MCF 10A (cell line): ENCODE data around the gene PPP1R1B. TPM values are rescaled to one million over a fixed set of nuclear protein-coding genes. Genes with fewer than 3 reads are reported as not detected.

Experiments used
- BruUV-seq: library from RNA; stranded (reverse); fragments of 400-500 nt; replicated peaks from 2 replicates; lab custom pipeline; 2021; lab: Mats Ljungman, UMichigan
- CTCF ChIA-PET: fragments of 300-600 bp; sonication (Branson Sonifier 250); formaldehyde crosslinking; extraction: SDS; loops from one replicate; lab custom pipeline; 2021; ENCODE audit warnings: antibody characterized with exemption, inconsistent platforms; lab: Yijun Ruan, JAX
- POLR2A ChIA-PET: fragments of 300-600, 350-650 bp; sonication (Branson Sonifier 250); formaldehyde crosslinking; extraction: SDS; loops from one replicate; lab custom pipeline; 2020; ENCODE audit warnings: antibody characterized with exemption, inconsistent platforms; lab: Yijun Ruan, JAX
- DNase-seq: peaks from one replicate; pipeline ENCODE4 v3.0.0-alpha.2; 2018; ENCODE audit not compliant: unreplicated experiment
- H3K27ac Mint-ChIP-seq: one replicate; pipeline ENCODE4 v1.8.0; 2022; ENCODE audit warnings: mild to moderate bottlenecking, low read depth, mixed read lengths; ENCODE audit not compliant: unreplicated experiment
- H3K27me3 Mint-ChIP-seq: one replicate; pipeline ENCODE4 v1.8.0; 2022; ENCODE audit warnings: mixed read lengths; ENCODE audit not compliant: insufficient read depth, unreplicated experiment
- H3K36me3 Mint-ChIP-seq: one replicate; pipeline ENCODE4 v1.8.0; 2022; ENCODE audit warnings: mild to moderate bottlenecking, moderate library complexity, mixed read lengths; ENCODE audit not compliant: insufficient read depth, unreplicated experiment
- H3K4me1 Mint-ChIP-seq: one replicate; pipeline ENCODE4 v1.8.0; 2022; ENCODE audit warnings: mixed read lengths; ENCODE audit not compliant: insufficient read depth, unreplicated experiment
- H3K4me3 Mint-ChIP-seq: one replicate; pipeline ENCODE4 v1.8.0; 2022; ENCODE audit warnings: mild to moderate bottlenecking, moderate library complexity, mixed read lengths; ENCODE audit not compliant: unreplicated experiment
- H3K9me3 Mint-ChIP-seq: one replicate; pipeline ENCODE4 v1.8.0; 2022; ENCODE audit warnings: mixed read lengths; ENCODE audit not compliant: unreplicated experiment
- CTCF ChIP-seq: fragments of 200-600 bp; IDR thresholded peaks from one replicate; pipeline ENCODE4 v1.8.0; 2022; ENCODE audit warnings: antibody characterized with exemption, mild to moderate bottlenecking; ENCODE audit not compliant: unreplicated experiment
- intact Hi-C: fragments of 100-400 bp; cut with micrococcal nuclease; formaldehyde crosslinking; loops from 2 replicates; pipeline ENCODE4 v1.14.1; 2022
- total RNA-seq: library from RNA; stranded (reverse); gene quantifications from 2 replicates; pipeline ENCODE4 v1.2.3, GENCODE V29; 2022

The PPP1R1B gene
- total RNA-seq, 1 experiment from 2014 or later, result not detected

GRCh38 chr17:39627712-39628516 lies 1.2 kb downstream of the PPP1R1B start:
- ChIA-PET CTCF (interaction anchor here (0.6 to 2.2 kb wide), 6 partner anchors 8 to 130 kb away, joined by 3 to 13 read pairs (median 3); no protein-coding TSS in a partner anchor), POLR2A (interaction anchor here (0.6 to 1.1 kb wide), 3 partner anchors 10 to 112 kb away, joined by 3 to 4 read pairs (median 3); no protein-coding TSS in a partner anchor)
- DNase-seq, result no peak
- no peak overlapping the region for H3K27ac Mint-ChIP-seq
- TF ChIP-seq CTCF, result no peak
- BruUV-seq, result no TSS peak
- intact Hi-C loops, result no loop called here
- H3K4me3 Mint-ChIP-seq, result no peak overlapping the region
- H3K27me3 Mint-ChIP-seq, result peaks cover 37% of the 10 kb centered on the region
- peaks cover 3% of the 10 kb centered on the region for H3K4me1 Mint-ChIP-seq
- no peaks in the 10 kb centered on the region for H3K9me3 Mint-ChIP-seq
- H3K36me3 Mint-ChIP-seq, result no peaks in the 10 kb centered on the region

GRCh38 chr17:39628655-39629493 lies 2.1 kb downstream of the PPP1R1B start:
- Mint-ChIP-seq H3K9me3 (no peaks in the 10 kb centered on the region), H3K4me1 (peaks cover 3% of the 10 kb centered on the region), H3K36me3 (no peaks in the 10 kb centered on the region), H3K27me3 (peaks cover 37% of the 10 kb centered on the region), H3K4me3 (no peak overlapping the region), H3K27ac (no peak overlapping the region)
- BruUV-seq, result no TSS peak
- no peak for DNase-seq
- ChIA-PET POLR2A (interaction anchor here (0.6 to 0.7 kb wide), 2 partner anchors 91 to 507 kb away, joined by 3 read pairs; no protein-coding TSS in a partner anchor), CTCF (interaction anchor here (0.6 to 2.2 kb wide), 7 partner anchors 8 to 1303 kb away, joined by 3 to 13 read pairs (median 3); no protein-coding TSS in a partner anchor)
- intact Hi-C loops, result no loop called here
- TF ChIP-seq CTCF, result no peak

- Mint-ChIP-seq H3K4me3 (no peak overlapping the region), H3K4me1 (peaks cover 3% of the 10 kb centered on the region), H3K27ac (no peak overlapping the region), H3K27me3 (peaks cover 37% of the 10 kb centered on the region), H3K36me3 (no peaks in the 10 kb centered on the region), H3K9me3 (no peaks in the 10 kb centered on the region)
- intact Hi-C loops, result no loop called here
- ChIA-PET CTCF (interaction anchor here (0.7 to 2.2 kb wide), 4 partner anchors 9 to 1303 kb away, joined by 3 to 13 read pairs (median 4); no protein-coding TSS in a partner anchor), POLR2A (interaction anchor here (0.7 kb wide), 1 partner anchor 508 kb away, joined by 3 read pairs; no protein-coding TSS in a partner anchor)
- TF ChIP-seq CTCF, result no peak
- no peak for DNase-seq
- no TSS peak for BruUV-seq
Observed at GRCh38 chr17:39629494-39629880, 2.7 kb downstream of the PPP1R1B start.
